NCI-H128 (cell line): Measurements from ENCODE around the gene LRRC8C.
A peak's percentile ranks its signal among the peaks of the same experiment; 100 is the strongest.
"Not testable (repeated sequence)": the region's sequence is repeated elsewhere in the genome, so short reads cannot be mapped to it uniquely, and the experiment has no call there.

ENCODE experiments used
- DNase-seq: peaks from one replicate; lab custom pipeline; 2025; ENCODE audit not compliant: unreplicated experiment; lab: John Stamatoyannopoulos, UW

The LRRC8C gene

GRCh38 chr1:89701746-89702241 lies 68.9 kb downstream of the LRRC8C start:
- no peak for DNase-seq

GRCh38 chr1:89702520-89703045 lies 69.7 kb downstream of the LRRC8C start:
- no peak for DNase-seq

DNA sequence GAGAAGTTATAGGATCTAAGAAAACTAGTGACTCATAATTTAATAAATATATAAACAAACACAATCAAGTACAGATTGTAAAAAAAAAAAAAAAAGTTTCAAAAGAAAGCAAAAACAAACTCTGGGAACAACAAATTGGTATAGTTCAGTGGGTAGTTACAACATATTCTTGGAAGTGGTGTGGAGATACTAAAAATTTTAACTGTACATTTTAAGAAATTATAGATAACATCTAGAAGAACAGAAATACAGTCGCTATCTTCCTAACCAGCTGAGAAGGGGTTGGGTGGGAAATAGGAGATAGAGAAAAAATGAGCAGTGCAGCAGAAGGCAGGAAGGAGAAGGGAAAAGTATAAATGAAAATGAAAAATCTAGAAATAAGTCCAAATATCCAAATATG lies 70.5 kb downstream of the LRRC8C start:
- DNase-seq = no peak

GRCh38 chr1:89704014-89704413 lies 71.1 kb downstream of the LRRC8C start:
- DNase-seq = no peak

DNA sequence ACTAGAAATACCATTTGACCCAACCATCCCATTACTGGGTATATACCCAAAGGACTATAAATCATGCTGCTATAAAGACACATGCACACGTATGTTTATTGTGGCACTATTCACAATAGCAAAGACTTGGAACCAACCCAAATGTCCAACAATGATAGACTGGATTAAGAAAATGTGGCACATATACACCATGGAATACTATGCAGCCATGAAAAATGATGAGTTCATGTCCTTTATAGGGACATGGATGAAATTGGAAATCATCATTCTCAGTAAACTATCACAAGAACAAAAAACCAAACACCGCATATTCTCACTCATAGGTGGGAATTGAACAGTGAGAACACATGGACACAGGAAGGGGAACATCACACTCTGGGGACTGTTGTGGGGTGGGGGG lies 72.0 kb downstream of the LRRC8C start:
- not testable (repeated sequence) for DNase-seq

- no peak for DNase-seq
Measured at GRCh38 chr1:89705901-89706699, 73.2 kb downstream of the LRRC8C start.

- DNase-seq = no peak
Measured at GRCh38 chr1:89706700-89707012, 73.7 kb downstream of the LRRC8C start.

DNA sequence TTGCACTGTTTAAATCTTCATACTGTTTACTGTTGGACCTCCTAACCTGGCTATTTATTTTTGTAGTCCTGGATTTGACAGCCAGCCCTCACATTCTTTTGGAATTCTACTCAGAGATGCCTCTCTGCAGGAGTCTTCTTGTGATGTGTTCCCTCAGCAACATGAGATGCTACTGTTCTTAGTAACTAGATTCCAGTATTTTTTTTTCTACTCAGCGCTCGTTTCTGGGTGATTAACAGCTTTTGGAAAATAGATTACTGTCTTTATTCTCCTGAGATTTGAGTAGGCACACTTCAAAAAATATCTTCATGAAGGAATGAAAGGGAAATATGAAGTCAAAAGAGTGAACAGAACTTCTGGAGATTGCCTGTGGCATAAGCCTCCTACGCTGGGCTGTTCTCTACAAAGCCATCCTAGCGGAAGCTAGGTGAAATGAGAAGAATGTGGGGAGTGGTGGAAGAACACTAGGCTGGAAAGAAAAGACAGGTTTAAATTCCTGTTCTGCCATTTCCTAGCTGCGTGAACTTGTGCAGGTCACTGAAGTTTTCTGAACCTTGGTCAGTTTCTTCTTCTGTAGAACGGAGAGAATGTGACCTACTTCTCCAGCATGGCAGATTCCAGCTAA lies 75.9 kb downstream of the LRRC8C start:
- no peak for DNase-seq

- no peak for DNase-seq
Measured at GRCh38 chr1:89710498-89711139, 77.7 kb downstream of the LRRC8C start.

GRCh38 chr1:89711140-89711778 lies 78.3 kb downstream of the LRRC8C start:
- DNase-seq = no peak

DNA sequence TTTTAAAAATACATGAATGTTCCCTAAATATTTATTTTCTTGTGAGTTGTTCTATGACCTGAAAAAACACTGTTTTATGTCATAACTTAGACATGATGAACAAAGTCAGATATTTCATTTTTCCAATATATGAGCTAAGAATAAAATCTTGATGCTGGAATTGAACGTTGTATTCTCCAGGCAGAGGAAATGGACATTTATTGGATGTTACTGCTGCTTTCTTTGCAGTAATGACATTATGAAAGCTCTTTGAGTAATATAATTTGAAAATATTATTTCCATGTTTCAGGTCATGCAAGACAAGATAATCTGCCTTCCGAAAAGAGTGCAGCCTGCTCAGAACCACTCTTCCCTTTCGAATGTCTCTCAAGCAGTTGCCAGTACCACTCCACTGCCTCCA lies 79.5 kb downstream of the LRRC8C start:
- no peak for DNase-seq

DNA sequence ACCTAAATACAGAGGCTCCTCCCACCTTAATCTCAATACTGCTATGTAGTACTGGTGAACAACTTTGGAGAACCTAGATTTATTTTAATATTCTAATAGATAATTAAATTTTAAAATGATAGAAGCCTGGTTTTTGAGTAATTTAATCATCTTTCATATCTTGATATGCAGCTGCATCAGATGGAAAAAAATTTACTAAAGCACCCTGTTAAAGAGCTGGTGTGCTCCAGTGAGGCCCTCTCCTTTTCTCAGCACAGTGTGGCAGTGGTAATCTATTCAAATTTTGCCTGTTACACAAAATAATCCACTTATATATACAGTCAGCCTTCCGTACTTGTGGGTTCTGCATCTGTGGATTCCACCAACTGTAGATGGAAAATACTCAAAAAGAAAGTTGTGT lies 82.8 kb downstream of the LRRC8C start:
- DNase-seq = no peak

- DNase-seq = peak; percentile 18
Measured at GRCh38 chr1:89719502-89720306, 86.8 kb downstream of the LRRC8C start.

DNA sequence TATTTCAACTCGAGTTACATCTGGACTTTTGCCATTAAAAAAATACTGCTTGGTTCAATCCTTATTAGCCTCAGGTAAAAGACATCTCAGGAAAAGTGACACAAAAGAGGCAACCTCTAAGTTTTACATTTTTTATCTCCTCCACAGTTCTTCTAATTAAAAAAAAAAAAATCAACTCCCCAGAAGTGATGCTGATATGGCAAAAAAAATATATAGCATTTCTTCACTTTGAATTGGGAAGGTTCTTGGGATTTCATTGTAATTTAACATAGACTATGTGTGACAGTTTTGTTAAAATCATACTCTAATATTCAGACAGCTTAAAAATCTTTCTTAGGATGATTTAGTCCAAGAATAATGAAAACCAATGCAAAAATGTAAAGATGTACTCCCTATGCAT lies 87.9 kb downstream of the LRRC8C start:
- DNase-seq = no peak

- no peak for DNase-seq
Measured at GRCh38 chr1:89721351-89721750, 88.4 kb downstream of the LRRC8C start.

- no peak for DNase-seq
Measured at GRCh38 chr1:89723144-89723543, 90.2 kb downstream of the LRRC8C start.

DNA sequence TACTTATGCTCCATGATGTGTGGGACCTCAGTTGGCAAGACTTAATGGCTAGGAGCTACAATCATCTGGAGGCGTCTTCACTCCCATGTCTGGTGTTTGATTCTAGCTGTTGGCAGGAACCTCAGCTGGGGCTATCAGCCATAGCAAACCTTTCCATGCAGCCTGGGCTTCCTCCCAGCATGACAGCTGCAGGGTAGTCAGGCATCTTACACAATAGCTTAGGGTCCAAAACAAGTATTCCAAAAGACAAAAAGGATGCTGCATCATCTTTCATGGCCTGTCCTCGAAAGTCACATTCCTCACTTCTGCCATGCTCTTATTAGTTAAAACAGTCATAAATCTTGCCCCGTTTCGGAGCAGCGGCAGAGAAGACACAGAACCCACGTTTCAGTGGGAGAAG lies 90.9 kb downstream of the LRRC8C start:
- no peak for DNase-seq

- DNase-seq = no peak
Measured at GRCh38 chr1:89724369-89725010, 91.6 kb downstream of the LRRC8C start.

DNA sequence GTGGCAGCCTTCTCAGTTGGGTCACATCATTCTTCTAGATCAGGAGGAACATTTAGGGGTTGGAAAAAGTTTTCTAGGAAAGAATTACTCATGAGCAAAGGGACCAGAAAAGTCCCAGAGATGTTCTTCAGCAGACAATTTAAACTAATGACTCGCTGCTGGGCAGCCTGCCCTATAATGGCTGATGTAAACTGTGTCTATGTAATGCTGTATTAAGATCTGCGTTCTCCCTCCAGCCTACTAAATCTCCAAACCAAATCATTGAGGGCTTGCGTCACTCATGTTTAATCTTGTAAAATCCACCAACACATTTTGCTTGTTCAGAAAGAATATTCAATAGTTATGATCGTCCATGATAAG lies 92.1 kb downstream of the LRRC8C start:
- DNase-seq = no peak

- no peak for DNase-seq
Measured at GRCh38 chr1:89725631-89726030, 92.7 kb downstream of the LRRC8C start.
